Type B pancreatic cell (in vitro differentiated cells): Measurements from ENCODE around the gene PREP. TPM values are rescaled to one million over a fixed set of nuclear protein-coding genes. Genes with fewer than 3 reads are reported as not detected.

Experiments
- DNase-seq: peaks from one replicate; pipeline ENCODE4 v3.0.0; 2021; ENCODE audit warnings: mixed read lengths; ENCODE audit not compliant: unreplicated experiment; ENCODE audit errors: extremely low spot score
- H3K27ac Mint-ChIP-seq: 2 replicates; pipeline ENCODE4 v1.8.0; 2021; ENCODE audit warnings: mild to moderate bottlenecking, mixed read lengths
- H3K27me3 Mint-ChIP-seq: 2 replicates; pipeline ENCODE4 v1.8.0; 2021; ENCODE audit warnings: mixed read lengths
- H3K36me3 Mint-ChIP-seq: 2 replicates; pipeline ENCODE4 v1.8.0; 2021; ENCODE audit warnings: mixed read lengths
- H3K4me1 Mint-ChIP-seq: one replicate; pipeline ENCODE4 v1.8.0; 2021; ENCODE audit warnings: mixed read lengths; ENCODE audit not compliant: unreplicated experiment
- H3K4me3 Mint-ChIP-seq: 2 replicates; pipeline ENCODE4 v1.8.0; 2021; ENCODE audit warnings: mild to moderate bottlenecking, mixed read lengths
- H3K9me3 Mint-ChIP-seq: 2 replicates; pipeline ENCODE4 v1.8.0; 2021; ENCODE audit warnings: mixed read lengths
- CTCF ChIP-seq: fragments of 200-600 bp; sonication (generic); conservative IDR thresholded peaks from 2 replicates; pipeline ENCODE4 v1.5.0; 2021; ENCODE audit warnings: antibody characterized with exemption, mild to moderate bottlenecking
- total RNA-seq: library from RNA; stranded (reverse); gene quantifications from 2 replicates; pipeline ENCODE4 v1.2.1, GENCODE V29; 2021; ENCODE audit warnings: low replicate concordance

PREP gene
- total RNA-seq, 1 donor from 2014 or later: 54.4 TPM

GRCh38 chr6:105282631-105283585, 120.0 kb downstream of the PREP start:
- TF ChIP-seq CTCF: no peak
- Mint-ChIP-seq H3K4me3 (no peak overlapping the region), H3K9me3 (no peaks in the 10 kb centered on the region), H3K36me3 (peaks cover 45% of the 10 kb centered on the region), H3K27ac (no peak overlapping the region), H3K4me1 (no peaks in the 10 kb centered on the region), H3K27me3 (no peaks in the 10 kb centered on the region)
- no peak for DNase-seq

- no peaks in the 10 kb centered on the region for H3K4me1 Mint-ChIP-seq
- H3K4me3 Mint-ChIP-seq: no peak overlapping the region
- DNase-seq: no peak
- peaks cover 56% of the 10 kb centered on the region for H3K36me3 Mint-ChIP-seq
- H3K27me3 Mint-ChIP-seq: no peaks in the 10 kb centered on the region
- TF ChIP-seq CTCF: no peak
- no peak overlapping the region for H3K27ac Mint-ChIP-seq
- peaks cover 5% of the 10 kb centered on the region for H3K9me3 Mint-ChIP-seq
Measured at GRCh38 chr6:105280033-105280432, 122.8 kb downstream of the PREP start.

- H3K36me3 Mint-ChIP-seq: peaks cover 52% of the 10 kb centered on the region
- H3K4me1 Mint-ChIP-seq: no peaks in the 10 kb centered on the region
- H3K9me3 Mint-ChIP-seq: peaks cover 5% of the 10 kb centered on the region
- no peak overlapping the region for H3K27ac Mint-ChIP-seq
- TF ChIP-seq CTCF: no peak
- no peaks in the 10 kb centered on the region for H3K27me3 Mint-ChIP-seq
- no peak for DNase-seq
- H3K4me3 Mint-ChIP-seq: no peak overlapping the region
Measured at GRCh38 chr6:105279463-105279862, 123.4 kb downstream of the PREP start.

GRCh38 chr6:105278813-105279212, 124.1 kb downstream of the PREP start:
- Mint-ChIP-seq H3K9me3 (peaks cover 5% of the 10 kb centered on the region), H3K36me3 (peaks cover 52% of the 10 kb centered on the region), H3K4me1 (peaks cover 2% of the 10 kb centered on the region), H3K4me3 (no peak overlapping the region), H3K27me3 (no peaks in the 10 kb centered on the region), H3K27ac (no peak overlapping the region)
- TF ChIP-seq CTCF: no peak
- DNase-seq: no peak

- H3K27me3 Mint-ChIP-seq: no peaks in the 10 kb centered on the region
- no peak overlapping the region for H3K4me3 Mint-ChIP-seq
- peaks cover 5% of the 10 kb centered on the region for H3K9me3 Mint-ChIP-seq
- DNase-seq: no peak
- no peak for TF ChIP-seq CTCF
- peaks cover 9% of the 10 kb centered on the region for H3K4me1 Mint-ChIP-seq
- no peak overlapping the region for H3K27ac Mint-ChIP-seq
- peaks cover 50% of the 10 kb centered on the region for H3K36me3 Mint-ChIP-seq
Measured at GRCh38 chr6:105278035-105278434, 124.8 kb downstream of the PREP start.
